GM12878 (cell line): ENCODE results near the gene PHGDH. TPM values are rescaled to one million over a fixed set of nuclear protein-coding genes. Genes with fewer than 3 reads are reported as not detected.

Source experiments
- ATAC-seq: fragments of 200-7000 bp; cut with Tn5 transposase; 3 replicates; pipeline ENCODE4 v1.9.1; 2020; ENCODE audit warnings: mild to moderate bottlenecking, moderate library complexity
- BruUV-seq: library from RNA; stranded (reverse); fragments of 400-500 nt; replicated peaks from 2 replicates; lab custom pipeline; 2021; lab: Mats Ljungman, UMichigan
- CTCF ChIA-PET: fragments of 300-600 bp; sonication (Branson Sonifier 250); formaldehyde crosslinking; extraction: SDS; loops from one replicate; lab custom pipeline; 2021; ENCODE audit warnings: inconsistent platforms; lab: Yijun Ruan, JAX
- POLR2A ChIA-PET: fragments of 350-600 bp; formaldehyde crosslinking; extraction: SDS; loops from one replicate; lab custom pipeline; 2021; ENCODE audit warnings: inconsistent platforms; lab: Charles Lee
- RAD21 ChIA-PET: fragments of 300-600 bp; sonication (Branson Sonifier 250); formaldehyde crosslinking; loops from one replicate; lab custom pipeline; 2023; ENCODE audit warnings: antibody characterized with exemption; ENCODE audit not compliant: unreplicated experiment; lab: Charles Lee
- SMC1A ChIA-PET: fragments of 300-600 bp; sonication (Branson Sonifier 250); formaldehyde crosslinking; loops from one replicate; lab custom pipeline; 2023; ENCODE audit not compliant: unreplicated experiment, uncharacterized antibody; lab: Charles Lee
- DNase-seq: peaks from one replicate; pipeline ENCODE4 v3.0.0-alpha.2; 2011; ENCODE audit warnings: low read depth, low spot score
- FAIRE-seq: peaks from 3 replicates; lab custom pipeline; 2011; peaks lifted over from hg19 to GRCh38; lab: Jason Lieb, UNC
- H2AFZ ChIP-seq: 2 replicates; pipeline ENCODE4 v1.6.0; 2011; ENCODE audit warnings: low read depth, low read length, control low read depth; ENCODE audit not compliant: control insufficient read depth
- H3K27ac ChIP-seq: 2 replicates; pipeline ENCODE4 v1.5.1; 2011; ENCODE audit warnings: control low read depth; ENCODE audit not compliant: control insufficient read depth, insufficient read depth
- H3K27me3 ChIP-seq, 2 experiments: replicated peaks in 1 of 2; 2 replicates each; pipeline versions ENCODE4 v1.6.0 to v1.6.1; 2011; ENCODE audit warnings: low read length in 1 of 2; ENCODE audit not compliant: control insufficient read depth in 2 of 2, insufficient read depth in 2 of 2
- H3K36me3 ChIP-seq, 2 experiments: 2 replicates each; pipeline ENCODE4 v1.5.1; 2011; ENCODE audit warnings: low read length in 1 of 2; ENCODE audit not compliant: control insufficient read depth in 2 of 2, insufficient read depth in 2 of 2
- H3K4me1 ChIP-seq: 2 replicates; pipeline ENCODE4 v1.6.1; 2011; ENCODE audit warnings: mild to moderate bottlenecking, low read length, moderate library complexity, mixed read lengths; ENCODE audit not compliant: control insufficient read depth, insufficient read depth
- H3K4me2 ChIP-seq: 2 replicates; pipeline ENCODE4 v1.6.0; 2011; ENCODE audit warnings: control low read depth; ENCODE audit not compliant: control insufficient read depth, insufficient read depth
- H3K4me3 ChIP-seq: fragments of 200-600 bp; sonication (generic); 2 replicates; pipeline ENCODE4 v1.5.1; 2016
- H3K79me2 ChIP-seq: 2 replicates; pipeline ENCODE4 v1.6.0; 2011; ENCODE audit warnings: low read length; ENCODE audit not compliant: control insufficient read depth, insufficient read depth
- H3K9ac ChIP-seq: 2 replicates; pipeline ENCODE4 v1.8.0; 2011; ENCODE audit warnings: low read length, control low read depth, mixed read lengths; ENCODE audit not compliant: control insufficient read depth, insufficient read depth
- H3K9me3 ChIP-seq: replicated peaks from 3 replicates; pipeline ENCODE4 v1.5.1; 2011; ENCODE audit warnings: mild to moderate bottlenecking, low read length; ENCODE audit not compliant: control insufficient read depth, insufficient read depth
- H4K20me1 ChIP-seq: 2 replicates; pipeline ENCODE4 v1.6.0; 2011; ENCODE audit not compliant: control insufficient read depth, insufficient read depth
- ATF7 ChIP-seq: fragments of 450-650 bp; IDR thresholded peaks from 2 replicates; pipeline ENCODE4 v1.6.1; 2016; ENCODE audit warnings: low read depth, mild to moderate bottlenecking
- EED ChIP-seq: sonication (generic); IDR thresholded peaks from 2 replicates; pipeline ENCODE4 v1.6.1; 2016; ENCODE audit warnings: antibody characterized with exemption, low read depth
- FOS ChIP-seq: IDR thresholded peaks from 3 replicates; pipeline ENCODE4 v1.6.1; 2011; ENCODE audit warnings: borderline replicate concordance; ENCODE audit not compliant: insufficient read length; ENCODE audit errors: extremely low read depth
- IRF4 ChIP-seq: IDR thresholded peaks from 2 replicates; pipeline ENCODE4 v1.6.1; 2011; ENCODE audit warnings: low read depth, low read length
- PAX8 ChIP-seq: fragments of 450-650 bp; IDR thresholded peaks from 2 replicates; pipeline ENCODE4 v1.6.1; 2017; ENCODE audit warnings: mild to moderate bottlenecking, moderate library complexity
- PML ChIP-seq: IDR thresholded peaks from 2 replicates; pipeline ENCODE4 v1.6.1; 2012; ENCODE audit warnings: low read length, inconsistent platforms
- RAD51 ChIP-seq: fragments of 450-650 bp; IDR thresholded peaks from 2 replicates; pipeline ENCODE4 v1.6.1; 2016; ENCODE audit warnings: moderate library complexity, mild to moderate bottlenecking, inconsistent platforms
- SMAD5 ChIP-seq: IDR thresholded peaks from 2 replicates; pipeline ENCODE4 v1.6.1; 2016; ENCODE audit warnings: antibody characterized with exemption, low read depth
- SREBF1 ChIP-seq: IDR thresholded peaks from 2 replicates; pipeline ENCODE4 v1.6.1; 2012; ENCODE audit warnings: mild to moderate bottlenecking, low read length
- SREBF2 ChIP-seq: IDR thresholded peaks from 2 replicates; pipeline ENCODE4 v1.6.1; 2012; ENCODE audit warnings: mild to moderate bottlenecking, low read length
- SUPT20H ChIP-seq: IDR thresholded peaks from 2 replicates; pipeline ENCODE4 v1.6.1; 2011; ENCODE audit warnings: low read depth, mild to moderate bottlenecking, low read length, moderate library complexity, borderline replicate concordance; ENCODE audit not compliant: control insufficient read depth
- SUZ12 ChIP-seq: fragments of 200-600 bp; sonication (generic); IDR thresholded peaks from one replicate; pipeline ENCODE4 v1.6.1; 2018; ENCODE audit warnings: antibody characterized with exemption, mild to moderate bottlenecking; ENCODE audit not compliant: unreplicated experiment
- TAF1 ChIP-seq: IDR thresholded peaks from 2 replicates; pipeline ENCODE4 v1.6.1; 2011; ENCODE audit warnings: mild to moderate bottlenecking, low read depth, low read length, borderline replicate concordance
- TARDBP ChIP-seq: IDR thresholded peaks from 2 replicates; pipeline ENCODE4 v1.6.1; 2016; ENCODE audit warnings: borderline replicate concordance
- WGBS: methylation state at CpG from one replicate; pipeline ENCODE4 v1.1.6; 2016; ENCODE audit warnings: low lambda C conversion rate; ENCODE audit not compliant: insufficient replicate concordance, insufficient coverage; ENCODE audit errors: missing lambda C conversion rate; 5-methylcytosine and 5-hydroxymethylcytosine counted together
- in situ Hi-C: fragments of 300-500 bp; cut with MboI; formaldehyde crosslinking; loops from 9 replicates; pipeline ENCODE4 v1.14.3; 2018; ENCODE audit warnings: mixed read lengths
- intact Hi-C: fragments of 100-400 bp; cut with micrococcal nuclease; formaldehyde crosslinking; loops from one replicate; pipeline ENCODE4 v1.14.2; 2022; ENCODE audit not compliant: unreplicated experiment
- polyA plus RNA-seq, 11 experiments: library from polyadenylated mRNA; depleted of rRNA in 4 of 11; unstranded in 6 of 11; stranded (reverse) in 5 of 11; fragments of >200 nt; fragmentation: Nextera tagmentation in 4 of 11; fragmentation: Illumina TruSeq in 1 of 11; extraction: Ambion mirVana in 4 of 11; extraction: Trizol in 1 of 11; gene quantifications; 1 replicate in 1 of 11; 2 replicates in 10 of 11; pipeline versions ENCODE4 v1.2.1 to v1.2.3, GENCODE V29; 2011 to 2016; ENCODE audit warnings: inconsistent platforms in 2 of 11, missing spikeins in 2 of 11, low read depth in 1 of 11
- total RNA-seq, 4 experiments: library from RNA; depleted of rRNA in 3 of 4; stranded (reverse); fragments of >200 nt in 3 of 4; fragmentation: Illumina TruSeq in 1 of 4; extraction: Trizol in 1 of 4; gene quantifications; 2 replicates each; pipeline versions ENCODE4 v1.2.1 to v1.2.3, GENCODE V29; 2013 to 2021
- TF ChIP-seq, protein P1 (sequence below): IDR thresholded peaks from 2 replicates; pipeline ENCODE4 v1.6.1; 2011; ENCODE audit warnings: low read depth, low read length, improper control_type of control experiment, borderline replicate concordance
- TF ChIP-seq, protein P2 (sequence below): fragments of 450-650 bp; IDR thresholded peaks from 2 replicates; pipeline ENCODE4 v1.6.1; 2017; ENCODE audit warnings: mild to moderate bottlenecking, moderate library complexity

PHGDH gene
- total and polyA plus RNA-seq, 10 of the 15 experiments (the other 5 are each of a cell fraction or from before 2014, with no cell fraction given): 3.9 to 47.8 (median 25.9) TPM

DNA sequence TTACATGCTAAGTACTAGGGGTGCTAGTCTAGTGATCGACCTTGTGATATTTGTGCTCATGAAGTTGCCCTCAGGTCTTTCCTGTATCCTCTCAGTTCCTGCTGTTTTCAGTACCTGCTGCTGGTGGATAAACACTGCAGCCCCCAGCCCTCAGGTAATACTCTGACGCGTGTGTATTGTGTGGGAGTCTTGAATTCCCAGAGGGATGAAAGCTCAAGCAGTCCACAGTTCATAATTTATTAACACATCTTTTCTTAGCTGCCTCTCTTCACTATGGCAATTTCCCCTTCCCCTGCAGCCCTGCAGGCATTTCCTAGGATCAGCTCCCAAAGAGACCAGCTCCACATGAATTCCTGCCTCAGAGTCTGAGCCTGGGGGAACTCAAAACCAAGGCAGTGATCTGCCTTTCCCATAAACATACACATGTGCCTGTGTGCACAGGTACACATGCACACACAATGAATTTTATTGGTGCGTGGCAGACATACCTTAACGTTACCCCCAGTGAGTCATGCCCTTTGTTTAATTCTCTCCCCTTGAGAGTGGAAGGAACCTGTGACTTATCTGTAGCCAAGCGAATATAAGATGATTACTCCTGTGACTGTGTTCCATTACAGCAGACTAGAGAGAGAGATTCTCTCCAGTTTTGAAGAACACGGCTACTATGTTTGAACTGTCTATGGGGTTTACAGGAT lies 71.0 kb downstream of the PHGDH start (continued):
- TF ChIP-seq, protein P1, sequence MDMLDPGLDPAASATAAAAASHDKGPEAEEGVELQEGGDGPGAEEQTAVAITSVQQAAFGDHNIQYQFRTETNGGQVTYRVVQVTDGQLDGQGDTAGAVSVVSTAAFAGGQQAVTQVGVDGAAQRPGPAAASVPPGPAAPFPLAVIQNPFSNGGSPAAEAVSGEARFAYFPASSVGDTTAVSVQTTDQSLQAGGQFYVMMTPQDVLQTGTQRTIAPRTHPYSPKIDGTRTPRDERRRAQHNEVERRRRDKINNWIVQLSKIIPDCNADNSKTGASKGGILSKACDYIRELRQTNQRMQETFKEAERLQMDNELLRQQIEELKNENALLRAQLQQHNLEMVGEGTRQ: no peak

DNA sequence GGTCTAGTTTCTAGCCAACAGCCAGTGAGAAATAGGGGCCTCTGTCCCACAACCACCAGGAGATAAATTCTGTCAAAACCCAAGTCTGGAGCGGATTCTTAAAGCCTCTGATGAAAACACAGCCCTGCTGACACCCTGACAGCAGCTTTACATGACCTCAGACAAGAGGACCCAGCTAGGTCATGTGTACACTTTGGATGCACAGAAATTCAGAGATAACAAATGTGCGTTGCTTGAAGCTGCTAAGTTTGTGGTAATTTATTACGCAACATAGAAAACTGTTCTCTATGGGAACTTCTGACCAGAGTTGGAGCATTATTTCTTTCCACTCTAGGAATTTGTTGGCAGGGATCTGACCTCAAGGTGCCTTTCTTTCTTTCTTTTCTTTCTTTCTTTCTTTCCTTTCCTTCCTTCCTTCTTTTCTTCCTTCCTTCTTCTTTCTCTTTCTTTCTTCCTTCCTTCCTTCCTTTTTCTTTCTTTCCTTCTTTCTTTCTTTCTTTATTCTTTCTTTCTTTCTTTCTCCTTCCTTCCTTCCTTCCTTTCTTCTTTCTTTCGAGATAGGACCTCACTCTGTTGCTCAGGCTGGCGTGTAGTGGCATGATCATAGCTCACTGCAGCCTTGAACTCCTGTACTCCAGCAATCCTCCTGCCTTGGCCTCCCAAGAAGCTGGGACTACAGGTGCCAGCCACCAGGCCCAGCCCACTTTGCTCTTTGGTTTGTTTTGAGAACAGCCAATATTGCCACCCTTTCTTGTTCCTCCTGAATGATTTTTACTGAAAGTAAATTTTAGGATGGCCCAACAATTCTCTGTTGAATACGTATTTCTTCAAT lies 71.8 kb downstream of the PHGDH start:
- ChIA-PET CTCF (no interaction called here), POLR2A (no interaction called here), RAD21 (no interaction called here), SMC1A (no interaction called here)
- Histone ChIP-seq H3K4me3 (no peak overlapping the region), H4K20me1 (0 out of 2 replicates have a peak, but pooled peaks cover 2% of the 10 kb centered on the region), H3K79me2 (no peaks in the 10 kb centered on the region), H2AFZ (no peak overlapping the region), H3K9me3 (no peaks in the 10 kb centered on the region), H3K27me3 (no peaks in the 10 kb centered on the region; a peak in 1 of 4 replicates), H3K4me2 (no peak overlapping the region), H3K4me1 (no peaks in the 10 kb centered on the region), H3K27ac (no peak overlapping the region), H3K9ac (no peak overlapping the region), H3K36me3 (no peaks in the 10 kb centered on the region)
- intact Hi-C loops: no loop called here
- no TSS peak for BruUV-seq
- 23% methylated on average over 6 of the region's 6 CpGs for WGBS
- no peak for ATAC-seq
- in situ Hi-C loops: no loop called here
- no peak for DNase-seq
- FAIRE-seq: no peak
- TF ChIP-seq RAD51: no peak
- TF ChIP-seq, protein P1: no peak
- TF ChIP-seq SUZ12: no peak
- TF ChIP-seq EED: no peak
- TF ChIP-seq TAF1: no peak
- TF ChIP-seq FOS: no peak
- TF ChIP-seq TARDBP: no peak
- TF ChIP-seq ATF7: no peak
- TF ChIP-seq PAX8: no peak
- no peak for TF ChIP-seq IRF4
- TF ChIP-seq, protein P2, sequence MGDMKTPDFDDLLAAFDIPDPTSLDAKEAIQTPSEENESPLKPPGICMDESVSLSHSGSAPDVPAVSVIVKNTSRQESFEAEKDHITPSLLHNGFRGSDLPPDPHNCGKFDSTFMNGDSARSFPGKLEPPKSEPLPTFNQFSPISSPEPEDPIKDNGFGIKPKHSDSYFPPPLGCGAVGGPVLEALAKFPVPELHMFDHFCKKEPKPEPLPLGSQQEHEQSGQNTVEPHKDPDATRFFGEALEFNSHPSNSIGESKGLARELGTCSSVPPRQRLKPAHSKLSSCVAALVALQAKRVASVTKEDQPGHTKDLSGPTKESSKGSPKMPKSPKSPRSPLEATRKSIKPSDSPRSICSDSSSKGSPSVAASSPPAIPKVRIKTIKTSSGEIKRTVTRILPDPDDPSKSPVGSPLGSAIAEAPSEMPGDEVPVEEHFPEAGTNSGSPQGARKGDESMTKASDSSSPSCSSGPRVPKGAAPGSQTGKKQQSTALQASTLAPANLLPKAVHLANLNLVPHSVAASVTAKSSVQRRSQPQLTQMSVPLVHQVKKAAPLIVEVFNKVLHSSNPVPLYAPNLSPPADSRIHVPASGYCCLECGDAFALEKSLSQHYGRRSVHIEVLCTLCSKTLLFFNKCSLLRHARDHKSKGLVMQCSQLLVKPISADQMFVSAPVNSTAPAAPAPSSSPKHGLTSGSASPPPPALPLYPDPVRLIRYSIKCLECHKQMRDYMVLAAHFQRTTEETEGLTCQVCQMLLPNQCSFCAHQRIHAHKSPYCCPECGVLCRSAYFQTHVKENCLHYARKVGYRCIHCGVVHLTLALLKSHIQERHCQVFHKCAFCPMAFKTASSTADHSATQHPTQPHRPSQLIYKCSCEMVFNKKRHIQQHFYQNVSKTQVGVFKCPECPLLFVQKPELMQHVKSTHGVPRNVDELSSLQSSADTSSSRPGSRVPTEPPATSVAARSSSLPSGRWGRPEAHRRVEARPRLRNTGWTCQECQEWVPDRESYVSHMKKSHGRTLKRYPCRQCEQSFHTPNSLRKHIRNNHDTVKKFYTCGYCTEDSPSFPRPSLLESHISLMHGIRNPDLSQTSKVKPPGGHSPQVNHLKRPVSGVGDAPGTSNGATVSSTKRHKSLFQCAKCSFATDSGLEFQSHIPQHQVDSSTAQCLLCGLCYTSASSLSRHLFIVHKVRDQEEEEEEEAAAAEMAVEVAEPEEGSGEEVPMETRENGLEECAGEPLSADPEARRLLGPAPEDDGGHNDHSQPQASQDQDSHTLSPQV: no peak
- TF ChIP-seq PML: no peak
- TF ChIP-seq SREBF1: no peak
- TF ChIP-seq SREBF2: no peak
- no peak for TF ChIP-seq SUPT20H
- no peak for TF ChIP-seq SMAD5
